Measurements from ENCODE around the gene RPS21. TPM values are rescaled to one million over a fixed set of nuclear protein-coding genes. Genes with fewer than 3 reads are reported as not detected.

The RPS21 gene
- total and polyA plus RNA-seq, 4 donors: 222 to 4,827 (median 2,651) TPM

DNA sequence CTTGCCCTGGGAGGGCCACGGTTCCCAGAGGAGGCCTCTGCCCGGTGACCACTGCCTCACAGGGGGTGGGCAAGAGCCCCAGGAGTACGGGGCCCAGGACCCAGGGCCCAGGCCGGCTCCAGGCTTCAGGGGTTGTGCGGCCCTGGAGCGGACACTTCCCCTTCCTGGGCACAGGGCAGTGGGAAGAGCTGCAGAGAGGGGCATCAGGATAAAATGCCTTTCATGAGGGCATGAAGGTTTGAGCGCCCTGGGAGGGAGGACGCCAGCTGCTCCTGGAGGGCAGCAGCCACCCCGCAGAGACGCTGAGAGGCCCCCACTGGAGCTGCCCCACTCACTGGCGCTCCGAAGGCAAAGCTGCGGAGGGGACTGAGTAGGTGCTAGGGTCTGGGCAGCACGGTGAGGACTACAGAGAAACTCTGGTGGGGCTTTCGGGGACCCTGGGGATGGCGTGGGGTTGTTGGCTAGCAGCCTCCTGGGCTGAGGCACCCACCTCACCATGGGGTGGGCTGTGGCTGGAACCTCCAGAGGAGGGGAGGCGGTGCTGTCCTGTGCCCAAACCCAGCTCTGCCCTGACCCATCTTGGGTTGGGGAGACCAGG, 30.2 kb upstream of the RPS21 start:
- H3K4me3 ChIP-seq: no peak overlapping the region

DNA sequence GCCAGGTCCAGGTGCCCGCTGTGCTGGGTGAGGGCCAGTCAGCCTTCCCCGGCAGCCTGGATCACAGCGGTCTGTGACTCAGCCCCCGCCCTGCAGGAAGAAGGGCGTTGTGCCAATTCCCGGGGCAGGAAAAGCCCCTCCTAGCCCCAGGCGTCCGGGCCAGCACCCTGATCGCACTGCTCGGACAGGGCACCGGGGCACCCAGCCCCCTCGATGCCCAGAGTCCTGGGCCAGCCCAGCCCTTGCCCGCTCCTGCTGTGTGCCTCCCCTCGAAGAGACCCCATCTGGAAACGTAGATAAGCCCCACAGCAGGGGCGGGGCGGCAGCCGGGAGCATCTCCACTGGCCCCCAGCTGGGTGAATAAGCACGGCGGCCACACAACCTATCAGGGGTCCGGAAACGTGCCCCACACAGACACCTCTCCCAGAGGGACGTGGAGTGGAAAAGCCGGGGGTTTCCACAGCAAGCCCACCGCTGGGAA, 29.7 kb upstream of the RPS21 start:
- Histone ChIP-seq H3K9ac (ENCODE audit: insufficient read depth in 1 of 2, low read length in 2 of 2) (no peak overlapping the region), H3K27me3 (ENCODE audit: control insufficient read depth in 3 of 3, insufficient read depth in 3 of 3, low read length in 2 of 3) (no peaks in the 10 kb centered on the region), H3K4me1 (ENCODE audit: control insufficient read depth in 5 of 5, insufficient read depth in 5 of 5, low read length in 5 of 5) (peaks cover 13 to 68% (median 54%) of the 10 kb centered on the region in 5 donors), H3K4me3 (no peak overlapping the region), H3K36me3 (ENCODE audit: control insufficient read depth in 4 of 4, insufficient read depth in 4 of 4, low read length in 4 of 4) (peaks cover 0 to 17% (median 0%) of the 10 kb centered on the region in 4 donors), H3K27ac (ENCODE audit: low read depth in 1 of 2, low read length in 1 of 2) (peak overlapping the region; percentile 87 to 91), H3K9me3 (ENCODE audit: control insufficient read depth in 4 of 4, insufficient read depth in 3 of 4, low read length in 3 of 4) (no peaks in the 10 kb centered on the region)
- peak in 2 of 3 donors; percentile 46 to 71 for DNase-seq
- TF ChIP-seq, protein P1, sequence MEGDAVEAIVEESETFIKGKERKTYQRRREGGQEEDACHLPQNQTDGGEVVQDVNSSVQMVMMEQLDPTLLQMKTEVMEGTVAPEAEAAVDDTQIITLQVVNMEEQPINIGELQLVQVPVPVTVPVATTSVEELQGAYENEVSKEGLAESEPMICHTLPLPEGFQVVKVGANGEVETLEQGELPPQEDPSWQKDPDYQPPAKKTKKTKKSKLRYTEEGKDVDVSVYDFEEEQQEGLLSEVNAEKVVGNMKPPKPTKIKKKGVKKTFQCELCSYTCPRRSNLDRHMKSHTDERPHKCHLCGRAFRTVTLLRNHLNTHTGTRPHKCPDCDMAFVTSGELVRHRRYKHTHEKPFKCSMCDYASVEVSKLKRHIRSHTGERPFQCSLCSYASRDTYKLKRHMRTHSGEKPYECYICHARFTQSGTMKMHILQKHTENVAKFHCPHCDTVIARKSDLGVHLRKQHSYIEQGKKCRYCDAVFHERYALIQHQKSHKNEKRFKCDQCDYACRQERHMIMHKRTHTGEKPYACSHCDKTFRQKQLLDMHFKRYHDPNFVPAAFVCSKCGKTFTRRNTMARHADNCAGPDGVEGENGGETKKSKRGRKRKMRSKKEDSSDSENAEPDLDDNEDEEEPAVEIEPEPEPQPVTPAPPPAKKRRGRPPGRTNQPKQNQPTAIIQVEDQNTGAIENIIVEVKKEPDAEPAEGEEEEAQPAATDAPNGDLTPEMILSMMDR (IDR thresholded peaks at IDR 0.05; ENCODE audit: control extremely low read depth, extremely low read depth): no peak
- WGBS, 2 donors: 24 to 49% methylated on average over 24 to 25 of the region's 25 CpGs
- ATAC-seq (ENCODE audit: insufficient read depth, low FRiP score): no peak

More for the DNA sequence above, 30.2 kb upstream of the RPS21 start:
- H3K9me3 ChIP-seq (ENCODE audit: control insufficient read depth in 4 of 4, insufficient read depth in 3 of 4, low read length in 3 of 4): no peaks in the 10 kb centered on the region
- peak overlapping the region; percentile 87 to 91 for H3K27ac ChIP-seq (ENCODE audit: low read depth in 1 of 2, low read length in 1 of 2)
- no peaks in the 10 kb centered on the region for H3K27me3 ChIP-seq (ENCODE audit: control insufficient read depth in 3 of 3, insufficient read depth in 3 of 3, low read length in 2 of 3)
- peak in 1 of 3 donors; percentile 19 for DNase-seq
- H3K4me1 ChIP-seq (ENCODE audit: control insufficient read depth in 5 of 5, insufficient read depth in 5 of 5, low read length in 5 of 5): peaks cover 13 to 62% (median 49%) of the 10 kb centered on the region in 5 donors
- peaks cover 0 to 21% (median under 1%) of the 10 kb centered on the region in 4 donors for H3K36me3 ChIP-seq (ENCODE audit: control insufficient read depth in 4 of 4, insufficient read depth in 4 of 4, low read length in 4 of 4)
- ATAC-seq (ENCODE audit: insufficient read depth, low FRiP score): no peak
- 56 to 64% methylated on average over 17 of the region's 17 CpGs for WGBS, 2 donors
- no peak overlapping the region for H3K9ac ChIP-seq (ENCODE audit: insufficient read depth in 1 of 2, low read length in 2 of 2)
- TF ChIP-seq, protein P1 (IDR thresholded peaks at IDR 0.05; ENCODE audit: control extremely low read depth, extremely low read depth): no peak

DNA sequence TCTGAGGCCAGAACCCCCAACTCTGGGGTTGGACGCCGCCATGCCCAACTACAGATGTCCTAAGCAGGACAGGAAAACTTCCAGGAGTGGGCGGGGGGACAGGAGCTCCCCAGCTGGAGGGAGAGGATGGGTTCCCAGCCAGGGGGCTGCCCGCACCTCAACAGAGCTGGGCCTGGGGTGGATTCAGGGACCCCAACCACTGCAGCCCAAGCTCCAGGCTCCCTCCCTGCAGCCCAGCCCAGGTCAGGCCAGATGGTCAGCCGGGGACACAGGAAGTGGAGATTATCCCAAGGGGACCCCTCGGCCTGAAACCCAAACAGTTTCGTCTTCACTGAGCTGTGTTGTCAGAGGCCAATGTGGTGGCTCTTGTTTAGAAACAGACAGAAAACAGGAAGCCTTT, 29.2 kb upstream of the RPS21 start:
- Histone ChIP-seq H3K4me1 (ENCODE audit: control insufficient read depth in 5 of 5, insufficient read depth in 5 of 5, low read length in 5 of 5) (peaks cover 13 to 69% (median 59%) of the 10 kb centered on the region in 5 donors), H3K9ac (ENCODE audit: insufficient read depth in 1 of 2, low read length in 2 of 2) (no peak overlapping the region), H3K36me3 (ENCODE audit: control insufficient read depth in 4 of 4, insufficient read depth in 4 of 4, low read length in 4 of 4) (peaks cover 0 to 17% (median 0%) of the 10 kb centered on the region in 4 donors), H3K9me3 (ENCODE audit: control insufficient read depth in 4 of 4, insufficient read depth in 3 of 4, low read length in 3 of 4) (no peaks in the 10 kb centered on the region), H3K4me3 (no peak overlapping the region), H3K27me3 (ENCODE audit: control insufficient read depth in 3 of 3, insufficient read depth in 3 of 3, low read length in 2 of 3) (no peaks in the 10 kb centered on the region), H3K27ac (ENCODE audit: low read depth in 1 of 2, low read length in 1 of 2) (peak overlapping the region; percentile 87 to 91)
- TF ChIP-seq, protein P1 (IDR thresholded peaks at IDR 0.05; ENCODE audit: control extremely low read depth, extremely low read depth): no peak
- peak in 1 of 3 donors; percentile 13 for DNase-seq
- 51 to 54% methylated on average over 7 of the region's 7 CpGs for WGBS, 2 donors
- no peak for ATAC-seq (ENCODE audit: insufficient read depth, low FRiP score)
